NOMO-1 (cell line): ENCODE data around the gene POLR1D.

ENCODE experiments used
- DNase-seq, 2 experiments: peaks; one replicate each; lab custom pipeline; 2025; ENCODE audit not compliant: unreplicated experiment in 2 of 2; lab: John Stamatoyannopoulos, UW

POLR1D gene

DNA sequence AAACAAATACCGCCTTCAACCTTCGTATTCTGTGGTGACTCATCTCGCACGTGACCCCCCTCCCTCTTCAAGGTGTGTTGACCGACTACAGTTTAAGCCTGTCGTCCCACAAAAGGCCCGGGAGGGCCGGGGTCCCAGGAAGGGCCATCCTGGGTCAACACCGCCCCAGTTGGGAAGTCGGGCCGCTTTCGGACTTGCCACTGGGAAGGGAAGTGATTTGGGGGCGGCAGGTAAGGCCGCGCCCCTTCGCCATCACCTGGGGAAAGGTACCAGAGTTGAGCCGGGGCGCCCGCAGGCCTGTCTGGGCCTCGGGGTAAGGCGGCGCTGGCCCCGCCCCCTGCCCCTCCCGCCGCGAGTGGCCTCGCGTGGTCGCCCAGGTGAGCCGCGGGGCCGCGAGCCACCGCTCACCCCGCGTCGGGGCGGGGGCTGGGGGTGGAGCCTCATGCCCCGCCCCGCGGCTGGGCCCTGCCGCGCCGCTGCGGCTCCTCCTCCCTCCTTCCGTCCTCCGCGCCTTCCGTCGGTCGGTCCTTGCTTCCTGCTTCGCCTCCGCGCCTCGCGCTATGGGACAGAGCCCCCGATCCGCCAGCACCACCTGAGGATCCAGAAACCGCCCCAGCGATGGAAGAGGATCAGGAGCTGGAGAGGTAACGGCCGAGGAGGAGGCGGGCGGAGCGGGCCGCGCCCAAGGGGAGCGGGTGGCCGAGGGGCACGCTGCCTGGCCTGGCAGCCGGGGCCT is at the start of gene POLR1D:
TSS of gene POLR1D (plus strand) at position 527 of the 736 bp plus-strand sequence. CDS start at position 619, 92 bp downstream.
- DNase-seq: peak; percentile 87 to 94

- DNase-seq: no peak
Observed at GRCh38 chr13:27572234-27572901, 49.3 kb upstream of the POLR1D start.

GRCh38 chr13:27573265-27573664 is 48.4 kb upstream of the POLR1D start:
- DNase-seq: no peak

DNA sequence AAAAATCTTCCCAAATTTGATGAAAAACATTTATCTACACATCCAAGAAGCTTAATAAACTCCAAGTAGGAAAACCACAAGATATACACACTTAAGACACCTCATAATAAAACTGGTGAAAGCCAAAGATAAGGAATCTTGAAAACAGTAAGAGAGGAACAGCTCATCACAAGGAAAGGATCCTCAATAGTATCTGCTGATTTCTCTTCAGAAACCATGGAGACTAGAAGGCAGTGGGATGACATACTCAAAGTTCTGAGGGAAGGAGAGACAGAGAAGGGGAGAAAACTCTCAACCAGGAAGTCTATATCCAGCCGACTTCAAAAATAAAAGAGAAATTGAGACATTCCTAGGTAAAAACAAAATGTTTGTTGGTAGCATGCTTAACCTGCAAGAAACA is 47.0 kb upstream of the POLR1D start:
- no peak for DNase-seq

DNA sequence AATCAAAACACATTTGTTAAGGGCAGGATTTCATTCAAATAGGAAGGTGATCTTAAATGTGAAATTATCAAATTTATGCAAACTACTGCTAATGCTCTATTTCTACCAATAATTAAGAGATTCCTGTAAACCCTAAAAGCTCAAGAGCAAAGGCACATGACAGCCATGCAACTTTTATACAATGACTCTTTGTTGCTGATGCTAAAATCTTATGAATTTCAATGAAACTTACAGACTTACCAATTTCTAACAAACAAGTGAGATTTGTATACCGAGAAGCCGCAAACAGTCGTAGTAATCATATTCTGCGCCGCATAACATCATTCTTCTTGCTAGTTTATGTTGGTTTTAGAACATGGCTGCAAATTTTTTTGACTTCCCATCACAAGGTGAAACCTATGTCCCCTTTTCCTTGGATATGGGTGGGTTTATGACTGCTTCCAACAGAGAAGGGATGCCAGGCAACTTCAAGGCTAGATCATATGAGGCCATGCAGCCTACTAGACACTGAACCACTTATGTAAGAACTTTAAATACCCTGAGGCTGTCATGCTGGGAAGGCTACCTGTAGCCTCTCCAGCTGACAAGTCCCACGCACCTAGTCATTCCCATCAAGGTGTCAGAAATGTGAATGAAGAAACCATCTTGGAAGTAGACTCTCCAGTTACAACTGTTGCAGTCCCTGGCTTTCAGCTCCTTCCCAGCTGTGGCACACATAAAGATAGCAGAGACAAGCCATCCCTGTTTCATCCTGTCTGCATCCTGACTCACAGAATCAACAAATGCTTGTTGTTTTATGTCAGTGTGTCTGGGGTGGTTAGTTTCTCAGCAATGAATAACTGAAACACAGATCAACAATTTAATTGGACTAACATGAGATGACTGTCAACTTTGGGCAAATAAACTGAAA is 43.3 kb upstream of the POLR1D start:
- no peak for DNase-seq

DNA sequence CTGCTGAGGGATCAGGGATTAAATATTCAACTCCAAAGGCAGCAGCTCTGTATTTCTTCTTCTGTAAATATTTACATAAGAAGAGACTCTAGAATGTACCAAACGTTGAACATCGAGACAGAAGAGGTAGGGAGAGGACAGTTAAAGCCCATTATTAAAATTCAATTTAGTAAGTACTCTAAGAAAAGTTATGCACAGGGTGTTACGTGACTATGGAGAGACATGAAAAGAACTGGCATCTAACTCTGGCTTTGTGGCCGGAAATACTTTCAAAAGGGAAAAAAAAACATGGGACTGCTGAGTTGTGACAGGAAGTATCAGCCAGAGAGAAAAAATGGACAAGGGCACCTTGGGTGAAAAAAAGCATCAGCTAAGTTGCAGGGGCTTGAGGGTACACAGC is 38.0 kb upstream of the POLR1D start:
- DNase-seq: no peak

GRCh38 chr13:27587095-27587746 is 34.5 kb upstream of the POLR1D start:
- no peak for DNase-seq

- DNase-seq: no peak
Observed at GRCh38 chr13:27588405-27588804, 33.3 kb upstream of the POLR1D start.

DNA sequence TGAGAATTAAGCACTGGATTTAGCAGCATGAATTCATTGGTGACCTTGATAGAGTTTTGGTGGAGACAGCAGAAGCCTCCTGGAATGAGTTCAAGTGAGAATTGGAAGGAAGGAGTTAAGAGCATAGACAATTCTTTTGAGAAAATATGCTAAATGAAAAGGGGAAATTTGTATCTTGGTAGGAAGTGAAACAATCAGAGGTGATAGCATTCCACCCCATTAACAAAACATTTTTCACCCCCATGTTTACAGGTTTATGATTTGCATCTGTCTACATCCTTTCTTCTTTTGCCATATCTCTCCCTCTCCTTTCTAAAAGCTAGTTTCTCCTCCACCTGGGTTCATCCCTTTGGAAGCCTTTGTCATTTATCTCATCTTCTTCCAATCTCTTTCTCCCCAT is 28.8 kb upstream of the POLR1D start:
- peak in 1 of 2 experiments; percentile 16 for DNase-seq

DNA sequence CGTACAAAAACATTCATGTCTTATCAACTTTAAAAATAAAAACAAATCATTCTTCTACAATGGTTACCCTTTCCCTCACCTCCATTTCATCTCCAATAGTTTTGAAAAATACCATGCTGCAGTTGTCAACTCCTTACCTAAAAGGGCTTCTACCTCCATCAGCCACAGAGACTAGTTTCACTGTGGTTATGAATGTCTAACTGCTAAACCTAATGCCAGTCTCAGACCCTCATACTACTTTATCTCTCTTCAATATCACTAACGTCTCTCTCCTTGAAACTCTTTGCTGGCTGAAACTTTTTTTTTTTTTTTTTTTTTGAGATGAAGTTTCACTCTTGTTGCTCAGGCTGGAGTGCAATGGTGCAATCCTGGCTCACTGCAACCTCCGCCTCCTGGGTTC is 28.4 kb upstream of the POLR1D start:
- DNase-seq: no peak

DNA sequence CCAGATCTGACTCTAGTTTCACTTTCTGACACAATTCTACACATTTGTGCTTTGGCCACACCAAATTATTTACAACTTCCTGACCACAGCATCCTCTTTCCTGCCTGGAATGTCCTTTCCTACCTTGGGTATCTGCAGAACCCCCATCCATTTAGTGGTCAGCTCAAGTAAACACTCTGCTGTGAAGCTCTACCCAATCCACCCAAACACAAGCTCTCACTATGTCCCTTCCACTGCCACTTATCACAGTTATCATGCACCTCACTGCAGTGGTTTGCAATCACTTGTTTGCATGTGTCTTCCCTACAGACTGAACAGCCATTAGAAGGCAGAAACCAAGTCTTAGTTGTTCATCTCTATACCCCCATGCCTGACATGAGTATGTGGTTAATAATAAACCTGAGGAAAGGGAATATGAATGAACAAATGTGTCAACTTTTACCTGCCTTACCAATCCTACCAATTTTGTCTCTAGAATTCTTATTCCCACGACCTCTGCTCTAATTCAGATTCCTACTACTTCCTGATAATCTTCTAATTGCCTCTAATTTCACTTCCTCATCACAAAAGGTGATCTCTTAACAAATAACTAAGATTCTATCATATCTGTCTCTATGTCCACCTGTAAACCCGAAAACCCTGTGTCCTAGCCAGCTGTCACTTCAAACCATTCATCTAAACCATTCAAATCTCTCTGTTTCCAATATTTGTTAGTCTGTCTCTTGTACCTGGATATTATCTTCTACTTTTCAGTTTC is 26.5 kb upstream of the POLR1D start:
- DNase-seq: peak in 1 of 2 experiments; percentile 50

DNA sequence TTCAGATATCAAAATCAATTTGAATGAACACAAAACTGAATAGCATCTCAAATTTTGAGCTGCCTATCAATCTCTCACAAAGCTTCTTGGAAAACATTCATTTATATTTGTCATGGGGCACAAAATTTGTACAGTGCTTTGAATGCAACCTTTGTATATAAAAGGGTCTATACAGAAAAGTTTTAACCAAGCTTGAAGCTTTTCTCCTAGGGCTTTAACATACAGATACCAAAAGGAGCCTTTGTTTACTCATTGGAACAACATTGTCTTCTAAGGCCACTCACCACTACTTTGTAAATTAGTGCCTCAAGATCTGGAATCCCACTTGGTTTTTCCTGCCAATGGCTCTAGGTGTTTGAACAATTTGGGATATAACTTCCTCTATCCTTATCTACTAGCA is 22.6 kb upstream of the POLR1D start:
- no peak for DNase-seq

DNA sequence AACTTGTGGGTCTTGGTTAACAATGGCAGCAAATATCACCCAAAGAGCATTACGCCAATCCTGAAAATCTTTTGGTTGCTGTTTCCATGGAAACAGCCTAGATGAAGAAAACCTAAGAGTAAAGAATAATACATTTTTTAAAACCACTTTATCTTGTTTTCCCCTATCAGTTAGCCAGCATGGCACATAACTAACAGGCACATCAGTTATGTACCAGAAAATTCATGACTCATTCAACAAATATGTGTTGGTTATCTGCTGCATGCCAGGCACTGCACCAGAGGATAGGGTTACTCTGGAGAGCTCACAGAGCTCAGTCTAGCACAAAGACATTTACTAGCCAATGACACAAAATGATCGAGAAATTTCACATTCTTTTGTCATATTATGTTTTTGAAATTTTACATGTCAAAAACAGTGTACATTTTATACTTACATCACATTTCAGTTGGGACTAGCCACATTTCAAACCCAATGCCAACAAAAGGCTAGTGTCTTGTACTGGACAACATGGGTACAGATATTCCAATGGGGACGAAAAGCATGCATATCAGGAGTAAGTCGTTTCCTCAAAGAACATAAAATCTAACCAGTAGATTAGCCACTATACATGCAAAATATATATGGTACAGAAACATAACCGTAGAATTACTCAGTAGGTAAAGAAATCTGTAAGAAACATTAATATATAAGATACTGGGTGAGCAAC is 21.7 kb upstream of the POLR1D start:
- DNase-seq: no peak

DNA sequence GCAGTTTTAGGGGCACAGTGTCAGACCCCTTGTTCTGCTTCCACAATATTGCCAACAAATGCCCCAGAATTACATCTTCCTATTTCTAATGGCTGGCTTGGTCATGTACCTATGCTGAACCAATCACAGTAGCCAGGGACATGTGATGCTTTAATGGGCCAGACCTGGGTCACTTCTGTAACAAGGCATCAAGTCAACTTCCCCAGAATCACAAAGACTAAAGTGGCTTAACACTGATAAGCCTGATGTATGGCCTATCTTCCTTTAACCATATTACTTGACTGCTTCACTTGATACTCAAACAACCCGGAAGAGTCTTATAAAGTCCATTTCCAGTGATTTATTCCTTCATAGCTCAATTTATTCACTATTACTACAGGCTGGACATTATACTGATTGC is 21.0 kb upstream of the POLR1D start:
- DNase-seq: no peak

GRCh38 chr13:27601208-27601607 is 20.5 kb upstream of the POLR1D start:
- peak in 1 of 2 experiments; percentile 50 for DNase-seq

GRCh38 chr13:27601803-27602202 is 19.9 kb upstream of the POLR1D start:
- peak in 1 of 2 experiments; percentile 35 for DNase-seq

- DNase-seq: no peak
Observed at GRCh38 chr13:27605099-27605498, 16.6 kb upstream of the POLR1D start.

- peak; percentile 45 to 88 for DNase-seq
Observed at GRCh38 chr13:27605610-27606200, 16.0 kb upstream of the POLR1D start.

GRCh38 chr13:27607125-27607524 is 14.6 kb upstream of the POLR1D start:
- DNase-seq: no peak
